ENCODE data around the gene GALNT18. TPM values are rescaled to one million over a fixed set of nuclear protein-coding genes. Genes with fewer than 3 reads are reported as not detected.

Gene GALNT18
- total RNA-seq, 3 donors from 2014 or later (not counting 1 experiment from before 2014, with no cell fraction given) = 0.18 to 0.42 (median 0.38) TPM

DNA sequence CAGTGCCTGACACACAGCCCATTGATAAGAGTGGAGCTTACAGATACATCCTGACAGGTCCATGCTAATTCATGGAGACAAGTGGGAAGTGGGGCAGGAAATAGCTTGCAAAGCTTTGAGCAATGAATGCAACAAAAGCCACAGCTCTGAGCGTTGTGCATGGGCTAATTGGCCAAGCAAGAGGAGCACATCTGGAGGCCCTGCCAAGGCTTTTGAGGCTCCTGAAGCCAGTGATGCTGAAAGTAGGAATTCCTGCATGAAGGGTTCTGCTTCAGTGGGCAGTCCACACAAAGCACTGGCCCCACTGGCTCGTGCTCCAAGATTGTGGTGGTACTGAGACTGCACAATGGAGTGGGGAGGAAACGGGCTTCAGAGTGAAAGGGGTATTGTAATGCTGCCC, 164.9 kb downstream of the GALNT18 start:
- no peak for ATAC-seq
- H3K4me1 Mint-ChIP-seq = no peaks in the 10 kb centered on the region
- WGBS (ENCODE audit: insufficient coverage) = 79% methylated on average over 3 of the region's 3 CpGs

GRCh38 chr11:11454671-11455223, 167.1 kb downstream of the GALNT18 start:
- ATAC-seq (no peak), DNase-seq (no peak)
- H3K9me3 ChIP-seq (ENCODE audit: control insufficient read depth, insufficient read depth, low read length) = no peaks in the 10 kb centered on the region
- no peaks in the 10 kb centered on the region for H3K4me1 ChIP-seq (ENCODE audit: control insufficient read depth, insufficient read depth, low read length)
- Mint-ChIP-seq H3K4me3 (no peak overlapping the region), H3K9me3 (no peaks in the 10 kb centered on the region), H3K36me3 (no peaks in the 10 kb centered on the region), H3K27ac (no peak overlapping the region), H3K27me3 (ENCODE audit: low read depth in 2 of 2) (peaks cover 0 to 3% of the 10 kb centered on the region in 2 donors), H3K4me1 (no peaks in the 10 kb centered on the region)
- no peaks in the 10 kb centered on the region for H3K27me3 ChIP-seq (ENCODE audit: control insufficient read depth, insufficient read depth, low read length)
- H3K36me3 ChIP-seq (ENCODE audit: control insufficient read depth, insufficient read depth, low read length) = no peaks in the 10 kb centered on the region
- 86% methylated on average over 3 of the region's 3 CpGs for WGBS (ENCODE audit: insufficient coverage)
- TF ChIP-seq CTCF (IDR thresholded peaks at IDR 0.05) = no peak
- no peak overlapping the region for H3K4me3 ChIP-seq (ENCODE audit: low read length)
- intact Hi-C loops (cut with micrococcal nuclease) = no loop called here
- H3K27ac ChIP-seq (ENCODE audit: low read length) = no peak overlapping the region

More for the DNA sequence above, 164.9 kb downstream of the GALNT18 start:
- no peak overlapping the region for H3K4me3 Mint-ChIP-seq
- Histone ChIP-seq H3K4me1 (ENCODE audit: control insufficient read depth, insufficient read depth, low read length) (no peaks in the 10 kb centered on the region), H3K27me3 (ENCODE audit: control insufficient read depth, insufficient read depth, low read length) (no peaks in the 10 kb centered on the region), H3K9me3 (ENCODE audit: control insufficient read depth, insufficient read depth, low read length) (no peaks in the 10 kb centered on the region), H3K27ac (ENCODE audit: low read length) (no peak overlapping the region), H3K36me3 (ENCODE audit: control insufficient read depth, insufficient read depth, low read length) (no peaks in the 10 kb centered on the region), H3K4me3 (ENCODE audit: low read length) (no peak overlapping the region)
- no peaks in the 10 kb centered on the region for H3K36me3 Mint-ChIP-seq
- no peak for DNase-seq
- peaks cover 0 to 3% of the 10 kb centered on the region in 2 donors for H3K27me3 Mint-ChIP-seq (ENCODE audit: low read depth in 2 of 2)
- TF ChIP-seq CTCF (IDR thresholded peaks at IDR 0.05) = no peak
- no peak overlapping the region for H3K27ac Mint-ChIP-seq
- intact Hi-C loops (cut with micrococcal nuclease) = no loop called here
- H3K9me3 Mint-ChIP-seq = no peaks in the 10 kb centered on the region

DNA sequence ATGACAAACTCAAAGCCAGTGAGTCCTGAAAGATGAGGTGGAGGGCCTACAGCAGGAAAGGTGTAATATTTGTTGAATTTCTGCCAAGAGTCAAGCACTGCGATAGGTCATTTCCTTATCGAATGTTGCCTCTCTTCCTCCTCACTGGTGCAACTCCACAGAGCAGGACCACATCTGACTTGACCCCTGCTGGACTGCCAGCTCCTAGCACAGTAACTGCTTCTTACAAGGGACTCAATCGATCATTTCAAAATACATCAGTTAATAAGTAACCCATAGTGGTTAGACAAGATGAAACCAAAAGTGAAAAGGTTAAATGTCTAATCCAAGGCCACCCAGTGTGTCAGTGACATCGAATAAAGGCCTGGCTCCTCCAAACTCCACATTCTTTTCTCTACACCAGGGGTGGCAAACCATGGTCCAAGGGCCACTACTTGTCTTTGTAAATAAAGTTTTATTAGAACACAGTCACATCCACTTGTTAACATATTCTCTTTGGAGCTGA, 170.3 kb downstream of the GALNT18 start:
- intact Hi-C loops (cut with micrococcal nuclease) = no loop called here

More for the DNA sequence above, 170.3 kb downstream of the GALNT18 start:
- peaks cover 0 to 3% of the 10 kb centered on the region in 2 donors for H3K27me3 Mint-ChIP-seq (ENCODE audit: low read depth in 2 of 2)
- no peaks in the 10 kb centered on the region for H3K9me3 Mint-ChIP-seq
- Histone ChIP-seq H3K4me3 (ENCODE audit: low read length) (no peak overlapping the region), H3K27ac (ENCODE audit: low read length) (no peak overlapping the region), H3K36me3 (ENCODE audit: control insufficient read depth, insufficient read depth, low read length) (no peaks in the 10 kb centered on the region), H3K9me3 (ENCODE audit: control insufficient read depth, insufficient read depth, low read length) (no peaks in the 10 kb centered on the region), H3K4me1 (ENCODE audit: control insufficient read depth, insufficient read depth, low read length) (no peaks in the 10 kb centered on the region), H3K27me3 (ENCODE audit: control insufficient read depth, insufficient read depth, low read length) (no peaks in the 10 kb centered on the region)
- H3K27ac Mint-ChIP-seq = no peak overlapping the region
- 87% methylated on average over 4 of the region's 4 CpGs for WGBS (ENCODE audit: insufficient coverage)
- ATAC-seq = no peak
- TF ChIP-seq CTCF (IDR thresholded peaks at IDR 0.05) = no peak
- DNase-seq = no peak
- H3K4me3 Mint-ChIP-seq = no peak overlapping the region
- H3K4me1 Mint-ChIP-seq = peaks cover 0 to 4% of the 10 kb centered on the region in 2 donors
- H3K36me3 Mint-ChIP-seq = no peaks in the 10 kb centered on the region

All from natural killer cell (primary cell).